Osteocyte (in vitro differentiated cells): ENCODE measurements around the gene TNIP3. TPM values are rescaled to one million over a fixed set of nuclear protein-coding genes. Genes with fewer than 3 reads are reported as not detected.

Source experiments
- DNase-seq: peaks from one replicate; pipeline ENCODE4 v3.0.0; 2021; ENCODE audit warnings: mixed read lengths; ENCODE audit not compliant: unreplicated experiment; ENCODE audit errors: extremely low spot score
- H3K27ac Mint-ChIP-seq: one replicate; pipeline ENCODE4 v1.8.0; 2021; ENCODE audit warnings: mild to moderate bottlenecking, mixed read lengths; ENCODE audit not compliant: unreplicated experiment
- H3K27me3 Mint-ChIP-seq: one replicate; pipeline ENCODE4 v1.8.0; 2021; ENCODE audit warnings: mixed read lengths; ENCODE audit not compliant: unreplicated experiment
- H3K36me3 Mint-ChIP-seq: one replicate; pipeline ENCODE4 v1.8.0; 2021; ENCODE audit warnings: mixed read lengths; ENCODE audit not compliant: unreplicated experiment
- H3K4me1 Mint-ChIP-seq: one replicate; pipeline ENCODE4 v1.8.0; 2021; ENCODE audit warnings: mixed read lengths; ENCODE audit not compliant: unreplicated experiment
- H3K4me3 Mint-ChIP-seq: one replicate; pipeline ENCODE4 v1.8.0; 2021; ENCODE audit warnings: mild to moderate bottlenecking, moderate library complexity, mixed read lengths; ENCODE audit not compliant: unreplicated experiment
- H3K9me3 Mint-ChIP-seq: one replicate; pipeline ENCODE4 v1.8.0; 2021; ENCODE audit warnings: mixed read lengths; ENCODE audit not compliant: unreplicated experiment
- total RNA-seq: library from RNA; stranded (reverse); gene quantifications from 2 replicates; pipeline ENCODE4 v1.2.1, GENCODE V29; 2021
- TF ChIP-seq, protein P1 (sequence below): fragments of 200-600 bp; sonication (generic); IDR thresholded peaks from 2 replicates; pipeline ENCODE4 v1.5.0; 2021; ENCODE audit warnings: antibody characterized with exemption, mild to moderate bottlenecking, moderate library complexity

The TNIP3 gene
- total RNA-seq, 1 donor from 2014 or later: not detected

DNA sequence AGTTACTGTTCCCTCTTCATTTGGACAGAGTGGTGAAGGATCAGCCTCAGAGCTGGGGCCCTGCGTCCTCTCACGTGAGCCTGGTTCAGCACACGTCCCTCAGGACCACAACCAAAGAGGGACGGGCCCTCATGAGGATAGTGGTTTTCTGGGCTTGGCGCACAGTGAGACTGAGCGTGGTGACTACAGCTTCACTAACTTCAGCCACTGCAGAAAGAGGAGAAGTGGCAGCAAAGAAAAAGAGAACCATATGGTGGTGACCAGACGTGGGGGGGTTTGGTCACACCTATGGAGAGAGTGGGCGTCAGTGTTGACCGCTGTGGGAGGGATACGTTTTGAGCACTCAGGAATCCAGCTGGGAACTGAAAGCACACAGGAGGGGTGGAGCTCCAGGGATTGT lies 21.8 kb upstream of the TNIP3 start:
- no peak for DNase-seq
- no peaks in the 10 kb centered on the region for H3K36me3 Mint-ChIP-seq
- TF ChIP-seq, protein P1, sequence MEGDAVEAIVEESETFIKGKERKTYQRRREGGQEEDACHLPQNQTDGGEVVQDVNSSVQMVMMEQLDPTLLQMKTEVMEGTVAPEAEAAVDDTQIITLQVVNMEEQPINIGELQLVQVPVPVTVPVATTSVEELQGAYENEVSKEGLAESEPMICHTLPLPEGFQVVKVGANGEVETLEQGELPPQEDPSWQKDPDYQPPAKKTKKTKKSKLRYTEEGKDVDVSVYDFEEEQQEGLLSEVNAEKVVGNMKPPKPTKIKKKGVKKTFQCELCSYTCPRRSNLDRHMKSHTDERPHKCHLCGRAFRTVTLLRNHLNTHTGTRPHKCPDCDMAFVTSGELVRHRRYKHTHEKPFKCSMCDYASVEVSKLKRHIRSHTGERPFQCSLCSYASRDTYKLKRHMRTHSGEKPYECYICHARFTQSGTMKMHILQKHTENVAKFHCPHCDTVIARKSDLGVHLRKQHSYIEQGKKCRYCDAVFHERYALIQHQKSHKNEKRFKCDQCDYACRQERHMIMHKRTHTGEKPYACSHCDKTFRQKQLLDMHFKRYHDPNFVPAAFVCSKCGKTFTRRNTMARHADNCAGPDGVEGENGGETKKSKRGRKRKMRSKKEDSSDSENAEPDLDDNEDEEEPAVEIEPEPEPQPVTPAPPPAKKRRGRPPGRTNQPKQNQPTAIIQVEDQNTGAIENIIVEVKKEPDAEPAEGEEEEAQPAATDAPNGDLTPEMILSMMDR: no peak
- peaks cover 3% of the 10 kb centered on the region for H3K4me1 Mint-ChIP-seq
- H3K9me3 Mint-ChIP-seq: peaks cover 5% of the 10 kb centered on the region
- H3K27ac Mint-ChIP-seq: no peak overlapping the region
- no peak overlapping the region for H3K4me3 Mint-ChIP-seq
- peaks cover 32% of the 10 kb centered on the region for H3K27me3 Mint-ChIP-seq

DNA sequence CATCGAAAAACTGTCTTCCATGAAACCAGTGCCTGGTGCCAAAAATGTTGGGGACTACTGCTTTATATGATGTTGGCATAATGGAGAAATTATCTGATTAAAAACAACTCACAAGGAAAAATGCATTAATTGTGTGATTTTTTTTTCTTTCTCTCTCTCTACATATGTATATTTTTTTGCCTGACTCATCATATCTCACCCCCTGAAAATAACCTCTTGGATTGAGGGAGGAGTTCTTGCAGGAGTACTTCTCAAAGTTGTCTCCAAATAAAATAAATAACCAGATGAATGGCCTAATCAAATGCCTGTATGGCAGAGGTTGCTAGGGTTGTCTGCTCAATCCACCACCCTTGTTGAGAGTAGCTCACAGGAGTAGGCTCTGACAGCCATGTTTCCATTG lies 19.9 kb upstream of the TNIP3 start:
- Mint-ChIP-seq H3K36me3 (no peaks in the 10 kb centered on the region), H3K9me3 (peaks cover 5% of the 10 kb centered on the region), H3K27me3 (peaks cover 15% of the 10 kb centered on the region), H3K4me3 (no peak overlapping the region), H3K4me1 (peaks cover 3% of the 10 kb centered on the region), H3K27ac (no peak overlapping the region)
- TF ChIP-seq, protein P1: no peak
- DNase-seq: no peak

DNA sequence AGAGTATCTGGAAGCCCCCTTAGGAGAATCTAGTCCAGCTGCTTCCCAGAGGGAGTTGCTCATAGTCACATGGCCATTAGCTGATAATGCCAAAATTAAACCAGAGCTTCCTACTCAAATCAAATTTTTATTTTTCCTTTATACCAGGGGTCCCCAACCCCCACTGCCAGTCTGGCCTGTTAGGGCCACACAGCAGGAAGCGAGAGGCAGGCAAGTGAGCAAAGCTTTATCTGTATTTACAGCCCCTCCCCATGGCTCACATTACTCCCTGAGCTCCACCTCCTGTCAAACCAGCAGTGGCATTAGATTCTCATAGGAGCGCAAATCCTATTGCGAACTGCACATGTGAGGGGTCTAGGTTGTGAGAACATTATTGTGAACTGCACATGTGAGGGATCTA lies 19.2 kb upstream of the TNIP3 start:
- Mint-ChIP-seq H3K27me3 (peaks cover 11% of the 10 kb centered on the region), H3K4me1 (peaks cover 3% of the 10 kb centered on the region), H3K9me3 (peaks cover 5% of the 10 kb centered on the region), H3K4me3 (no peak overlapping the region), H3K36me3 (no peaks in the 10 kb centered on the region), H3K27ac (no peak overlapping the region)
- TF ChIP-seq, protein P1: no peak
- DNase-seq: no peak

DNA sequence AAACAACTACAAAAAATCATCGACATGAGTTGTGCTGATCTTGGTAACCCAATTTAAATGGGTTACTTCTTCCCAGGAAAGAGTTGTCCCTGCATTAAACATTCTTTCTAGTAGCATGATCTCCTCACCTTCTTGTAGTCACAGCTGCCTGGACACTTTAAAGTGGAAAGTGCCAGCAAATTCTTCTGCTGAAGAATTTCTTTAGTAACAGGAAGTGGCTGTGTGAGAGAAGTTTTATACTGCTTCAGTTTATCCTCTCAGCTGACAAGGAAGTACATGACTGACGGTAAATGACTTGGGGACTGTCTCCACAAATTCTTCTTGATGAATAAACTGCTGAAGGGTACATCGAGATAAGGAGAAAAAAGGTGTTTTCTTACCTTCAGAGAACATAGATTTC lies 18.2 kb upstream of the TNIP3 start:
- no peak for DNase-seq
- Mint-ChIP-seq H3K27ac (no peak overlapping the region), H3K4me1 (peaks cover 3% of the 10 kb centered on the region), H3K9me3 (peaks cover 5% of the 10 kb centered on the region), H3K27me3 (peaks cover 8% of the 10 kb centered on the region), H3K4me3 (no peak overlapping the region), H3K36me3 (no peaks in the 10 kb centered on the region)
- TF ChIP-seq, protein P1: no peak

DNA sequence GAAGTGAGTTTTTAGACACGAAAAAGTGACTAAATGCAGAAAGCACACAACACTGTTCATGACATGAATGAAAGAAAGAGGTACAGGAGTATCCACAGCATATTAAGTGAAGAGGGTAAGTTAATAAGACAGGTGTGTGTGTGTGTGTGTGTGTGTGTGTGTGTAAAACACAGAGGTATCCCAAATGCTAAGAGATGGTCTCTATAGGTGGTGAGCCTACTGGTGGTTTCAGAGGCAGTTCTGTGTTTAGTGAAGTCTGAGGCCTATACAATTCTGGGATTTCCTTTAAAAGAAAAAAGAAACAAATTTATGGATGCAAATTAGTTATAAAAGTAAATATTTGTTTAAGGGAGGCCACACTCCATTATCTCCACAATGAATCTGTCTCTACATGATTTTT lies 17.4 kb upstream of the TNIP3 start:
- Mint-ChIP-seq H3K36me3 (no peaks in the 10 kb centered on the region), H3K4me3 (no peak overlapping the region), H3K27ac (no peak overlapping the region), H3K4me1 (peaks cover 3% of the 10 kb centered on the region), H3K27me3 (peaks cover 4% of the 10 kb centered on the region), H3K9me3 (peaks cover 5% of the 10 kb centered on the region)
- TF ChIP-seq, protein P1: no peak
- no peak for DNase-seq
